SKM-1 treated with dmso at 0.1 percent for 144 hours (cell line): Measurements from ENCODE around the gene CDC42BPB.

Source experiments
- DNase-seq: peaks from one replicate; lab custom pipeline; 2025; ENCODE audit not compliant: unreplicated experiment; lab: John Stamatoyannopoulos, UW

Gene CDC42BPB

GRCh38 chr14:102883089-102883541, 174.2 kb downstream of the CDC42BPB start:
- no peak for DNase-seq
